Naive thymus-derived CD4-positive, alpha-beta T cell (primary cell): ENCODE data around the gene GLIS1. TPM values are rescaled to one million over a fixed set of nuclear protein-coding genes. Genes with fewer than 3 reads are reported as not detected.

ENCODE experiments used
- ATAC-seq: fragments of 150-1000 bp; cut with Tn5 transposase; 2 replicates; pipeline ENCODE4 v1.10.0; 2021; ENCODE audit warnings: mild to moderate bottlenecking, moderate library complexity
- CTCF ChIA-PET: fragments of 350-600 bp; sonication (Branson Sonifier 250); formaldehyde crosslinking; loops from one replicate; lab custom pipeline; 2021; ENCODE audit warnings: antibody characterized with exemption; lab: Charles Lee
- POLR2A ChIA-PET: fragments of 350-600 bp; sonication (Branson Sonifier 250); formaldehyde crosslinking; loops from one replicate; lab custom pipeline; 2021; ENCODE audit warnings: antibody characterized with exemption, inconsistent platforms; lab: Charles Lee
- DNase-seq, 9 donors: peaks; one replicate each; pipeline versions ENCODE4 v3.0.0 to v3.0.0-alpha.2; 2020 to 2022; ENCODE audit warnings: mixed read lengths in 1 of 9
- H3K27ac ChIP-seq: one replicate; pipeline ENCODE4 v1.7.0; 2013; ENCODE audit warnings: mild to moderate bottlenecking, low read depth, low read length, moderate library complexity
- H3K27me3 ChIP-seq, 2 donors: one replicate each; pipeline ENCODE4 v1.7.0; 2013; ENCODE audit warnings: low read length in 2 of 2, mild to moderate bottlenecking in 2 of 2, moderate library complexity in 2 of 2; ENCODE audit not compliant: control insufficient read depth in 2 of 2, insufficient read depth in 2 of 2
- H3K36me3 ChIP-seq, 3 experiments: 1 replicate in 2 of 3; 2 replicates in 1 of 3; pipeline ENCODE4 v1.7.0; 2013; ENCODE audit warnings: low read length in 3 of 3, mild to moderate bottlenecking in 3 of 3, moderate library complexity in 1 of 3; ENCODE audit not compliant: insufficient read depth in 3 of 3, control insufficient read depth in 2 of 3
- H3K4me1 ChIP-seq, 2 donors: one replicate each; pipeline ENCODE4 v1.7.0; 2013; ENCODE audit warnings: low read length in 2 of 2, mild to moderate bottlenecking in 2 of 2, moderate library complexity in 1 of 2; ENCODE audit not compliant: control insufficient read depth in 2 of 2, insufficient read depth in 2 of 2
- H3K4me3 ChIP-seq: 2 replicates; pipeline ENCODE4 v1.7.0; 2013; ENCODE audit warnings: mild to moderate bottlenecking, low read length
- H3K9me3 ChIP-seq, 3 experiments: 1 replicate in 2 of 3; 2 replicates in 1 of 3; pipeline ENCODE4 v1.7.0; 2013; ENCODE audit warnings: low read length in 3 of 3; ENCODE audit not compliant: control insufficient read depth in 2 of 3
- H3K27ac Mint-ChIP-seq, 9 donors: one replicate each; pipeline ENCODE4 v1.8.0; 2020 to 2022; ENCODE audit warnings: mixed read lengths in 9 of 9, mild to moderate bottlenecking in 8 of 9, moderate library complexity in 5 of 9, inconsistent platforms in 2 of 9
- H3K27me3 Mint-ChIP-seq, 5 donors: one replicate each; pipeline ENCODE4 v1.8.0; 2021 to 2022; ENCODE audit warnings: mixed read lengths in 5 of 5, mild to moderate bottlenecking in 1 of 5
- H3K36me3 Mint-ChIP-seq, 5 donors: one replicate each; pipeline ENCODE4 v1.8.0; 2020 to 2022; ENCODE audit warnings: mixed read lengths in 5 of 5, mild to moderate bottlenecking in 3 of 5, inconsistent platforms in 1 of 5
- H3K4me1 Mint-ChIP-seq, 7 donors: one replicate each; pipeline ENCODE4 v1.8.0; 2020 to 2022; ENCODE audit warnings: mixed read lengths in 7 of 7, mild to moderate bottlenecking in 3 of 7, inconsistent platforms in 1 of 7
- H3K4me3 Mint-ChIP-seq, 10 donors: one replicate each; pipeline ENCODE4 v1.8.0; 2020 to 2022; ENCODE audit warnings: mild to moderate bottlenecking in 10 of 10, mixed read lengths in 10 of 10, moderate library complexity in 6 of 10, inconsistent platforms in 2 of 10
- H3K9me3 Mint-ChIP-seq, 11 donors: one replicate each; pipeline ENCODE4 v1.8.0; 2020 to 2022; ENCODE audit warnings: mixed read lengths in 11 of 11, mild to moderate bottlenecking in 4 of 11, inconsistent platforms in 1 of 11, moderate library complexity in 1 of 11
- intact Hi-C, 2 donors: fragments of 100-400 bp; cut with micrococcal nuclease; formaldehyde crosslinking; loops; one replicate each; pipeline ENCODE4 v1.15.1; 2023
- polyA plus RNA-seq, 2 donors: library from polyadenylated mRNA; unstranded; fragments of 300-500 nt; fragmentation: Illumina TruSeq; gene quantifications; one replicate each; pipeline ENCODE4 v1.2.3, GENCODE V29; 2021
- total RNA-seq, 6 experiments: library from RNA in 5 of 6; stranded (reverse) in 5 of 6; gene quantifications; 1 replicate in 5 of 6; 2 replicates in 1 of 6; pipeline ENCODE4 v1.2.3 and lab custom pipeline; 2021 to 2026

The GLIS1 gene
- total and polyA plus RNA-seq, 7 experiments from 2014 or later = not detected

DNA sequence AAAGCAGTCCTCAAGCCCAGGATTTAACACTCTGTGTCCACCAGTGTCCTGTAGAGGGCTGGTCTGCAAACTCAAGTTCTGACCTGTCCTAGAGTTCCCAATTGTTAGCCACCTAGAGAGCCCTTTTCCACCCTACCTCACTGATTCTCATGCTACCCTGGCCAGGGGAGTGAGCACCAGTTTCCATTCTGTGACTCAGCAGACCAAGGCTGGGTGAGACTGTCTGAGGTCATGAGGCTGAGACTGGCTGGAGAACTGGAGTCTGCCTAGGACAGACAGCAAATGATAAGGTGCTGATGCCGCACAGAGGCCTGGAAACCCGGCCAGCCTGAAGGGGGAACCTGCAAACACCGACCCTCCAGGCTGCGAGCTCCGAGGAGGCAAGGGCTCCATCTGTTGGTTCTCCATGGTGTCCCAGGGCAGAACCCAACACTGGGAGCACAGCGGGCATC is 13.7 kb downstream of the GLIS1 start:
- H3K27ac Mint-ChIP-seq = no peak overlapping the region
- peaks cover 0 to 15% (median 0%) of the 10 kb centered on the region in 5 donors for H3K27me3 Mint-ChIP-seq
- H3K36me3 Mint-ChIP-seq = no peaks in the 10 kb centered on the region
- Histone ChIP-seq H3K4me3 (no peak overlapping the region), H3K9me3 (no peaks in the 10 kb centered on the region), H3K27me3 (no peaks in the 10 kb centered on the region), H3K27ac (no peak overlapping the region), H3K36me3 (no peaks in the 10 kb centered on the region), H3K4me1 (no peaks in the 10 kb centered on the region)
- H3K4me1 Mint-ChIP-seq = peaks cover 0 to 1% (median 0%) of the 10 kb centered on the region in 7 donors
- intact Hi-C loops = no loop called here
- ATAC-seq = no peak
- H3K9me3 Mint-ChIP-seq = no peaks in the 10 kb centered on the region
- no peak overlapping the region for H3K4me3 Mint-ChIP-seq
- ChIA-PET CTCF (no interaction called here), POLR2A (no interaction called here)
- DNase-seq = no peak

GRCh38 chr1:53722025-53722424 is 16.9 kb downstream of the GLIS1 start:
- POLR2A ChIA-PET = interaction anchor here (0.6 kb wide), 1 partner anchor 527 kb away, joined by 3 read pairs; no protein-coding TSS in a partner anchor
- Mint-ChIP-seq H3K4me3 (no peak overlapping the region), H3K9me3 (no peaks in the 10 kb centered on the region), H3K27ac (no peak overlapping the region), H3K27me3 (peaks cover 4 to 8% (median 7%) of the 10 kb centered on the region in 5 donors), H3K4me1 (no peaks in the 10 kb centered on the region), H3K36me3 (no peaks in the 10 kb centered on the region)
- no peaks in the 10 kb centered on the region for H3K4me1 ChIP-seq
- no peaks in the 10 kb centered on the region for H3K36me3 ChIP-seq
- H3K27ac ChIP-seq = no peak overlapping the region
- H3K9me3 ChIP-seq = no peaks in the 10 kb centered on the region
- DNase-seq (no peak), ATAC-seq (no peak)
- no peaks in the 10 kb centered on the region for H3K27me3 ChIP-seq
- intact Hi-C loops = no loop called here
- no peak overlapping the region for H3K4me3 ChIP-seq
- CTCF ChIA-PET = no interaction called here

DNA sequence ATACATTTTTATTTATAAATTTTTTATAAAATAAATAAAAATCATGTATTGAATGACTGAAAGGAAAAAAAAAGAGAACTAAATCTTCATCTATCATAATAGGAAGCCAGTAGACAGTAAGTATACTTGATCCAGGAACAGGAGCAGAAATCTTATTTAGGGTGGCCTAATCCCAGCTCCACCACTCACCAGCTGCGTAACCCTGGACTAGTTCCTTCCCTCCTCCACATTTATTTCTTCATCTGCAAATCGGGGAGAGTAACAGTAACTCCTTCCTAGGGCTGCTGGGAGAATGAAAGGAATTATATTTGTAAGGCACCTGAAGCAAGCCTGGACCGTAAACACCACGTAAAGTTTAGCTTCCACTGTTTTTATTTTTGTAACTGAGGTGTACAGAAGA is 17.9 kb downstream of the GLIS1 start:
- Mint-ChIP-seq H3K27me3 (peaks cover 3 to 8% (median 7%) of the 10 kb centered on the region in 5 donors), H3K9me3 (no peaks in the 10 kb centered on the region), H3K36me3 (no peaks in the 10 kb centered on the region), H3K27ac (no peak overlapping the region), H3K4me1 (no peaks in the 10 kb centered on the region), H3K4me3 (no peak overlapping the region)
- no peaks in the 10 kb centered on the region for H3K27me3 ChIP-seq
- H3K4me1 ChIP-seq = no peaks in the 10 kb centered on the region
- intact Hi-C loops = no loop called here
- H3K27ac ChIP-seq = no peak overlapping the region
- H3K4me3 ChIP-seq = no peak overlapping the region
- CTCF ChIA-PET = no interaction called here
- H3K36me3 ChIP-seq = no peaks in the 10 kb centered on the region
- ATAC-seq = no peak
- POLR2A ChIA-PET = no interaction called here
- H3K9me3 ChIP-seq = no peaks in the 10 kb centered on the region
- no peak for DNase-seq

DNA sequence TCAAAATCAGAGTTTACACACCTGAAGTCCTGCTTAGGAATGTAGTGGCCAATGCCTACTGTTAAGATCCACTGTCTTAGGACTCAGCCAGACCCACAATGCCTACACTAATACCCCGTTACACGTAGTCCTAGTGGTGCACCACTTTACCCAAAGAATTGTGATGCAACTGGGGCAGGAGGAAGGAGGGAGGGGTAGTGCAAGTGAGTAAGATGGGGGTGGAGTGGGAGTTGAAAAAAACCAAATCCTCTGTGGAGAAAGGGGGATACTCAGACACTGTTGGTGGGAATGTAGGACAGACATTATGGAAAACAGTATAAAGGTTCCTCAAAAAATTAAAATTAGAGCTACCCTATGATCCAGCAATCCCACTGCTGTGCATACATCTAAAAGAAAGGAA is 19.5 kb downstream of the GLIS1 start:
- intact Hi-C loops = no loop called here
- H3K36me3 Mint-ChIP-seq = no peaks in the 10 kb centered on the region
- ATAC-seq = no peak
- no peak for DNase-seq
- Histone ChIP-seq H3K9me3 (no peaks in the 10 kb centered on the region), H3K4me1 (no peaks in the 10 kb centered on the region), H3K27me3 (no peaks in the 10 kb centered on the region), H3K27ac (no peak overlapping the region), H3K36me3 (no peaks in the 10 kb centered on the region), H3K4me3 (no peak overlapping the region)
- ChIA-PET CTCF (no interaction called here), POLR2A (no interaction called here)
- H3K27ac Mint-ChIP-seq = no peak overlapping the region
- peaks cover 0 to 8% (median 7%) of the 10 kb centered on the region in 5 donors for H3K27me3 Mint-ChIP-seq
- H3K4me1 Mint-ChIP-seq = no peaks in the 10 kb centered on the region
- no peaks in the 10 kb centered on the region for H3K9me3 Mint-ChIP-seq
- no peak overlapping the region for H3K4me3 Mint-ChIP-seq

- H3K4me3 Mint-ChIP-seq = no peak overlapping the region
- no peaks in the 10 kb centered on the region for H3K36me3 Mint-ChIP-seq
- ChIA-PET CTCF (no interaction called here), POLR2A (no interaction called here)
- intact Hi-C loops = no loop called here
- Histone ChIP-seq H3K27me3 (no peaks in the 10 kb centered on the region), H3K9me3 (no peaks in the 10 kb centered on the region), H3K4me3 (no peak overlapping the region), H3K27ac (no peak overlapping the region), H3K36me3 (no peaks in the 10 kb centered on the region), H3K4me1 (no peaks in the 10 kb centered on the region)
- no peak for DNase-seq
- no peak for ATAC-seq
- H3K9me3 Mint-ChIP-seq = no peaks in the 10 kb centered on the region
- no peaks in the 10 kb centered on the region for H3K4me1 Mint-ChIP-seq
- no peak overlapping the region for H3K27ac Mint-ChIP-seq
- H3K27me3 Mint-ChIP-seq = peaks cover 2 to 12% (median 7%) of the 10 kb centered on the region in 5 donors
Observed at GRCh38 chr1:53718443-53718842, 20.5 kb downstream of the GLIS1 start.

- Mint-ChIP-seq H3K9me3 (no peaks in the 10 kb centered on the region), H3K27me3 (peaks cover 5 to 12% (median 7%) of the 10 kb centered on the region in 5 donors), H3K36me3 (no peaks in the 10 kb centered on the region), H3K4me3 (no peak overlapping the region), H3K27ac (no peak overlapping the region), H3K4me1 (peaks cover 0 to 1% (median 0%) of the 10 kb centered on the region in 7 donors)
- no peaks in the 10 kb centered on the region for H3K9me3 ChIP-seq
- no peaks in the 10 kb centered on the region for H3K4me1 ChIP-seq
- no peak overlapping the region for H3K4me3 ChIP-seq
- DNase-seq = no peak
- intact Hi-C loops = no loop called here
- no peak for ATAC-seq
- H3K27ac ChIP-seq = no peak overlapping the region
- POLR2A ChIA-PET = no interaction called here
- no peaks in the 10 kb centered on the region for H3K27me3 ChIP-seq
- CTCF ChIA-PET = no interaction called here
- no peaks in the 10 kb centered on the region for H3K36me3 ChIP-seq
Observed at GRCh38 chr1:53717025-53717804, 21.7 kb downstream of the GLIS1 start.

GRCh38 chr1:53716150-53716549 is 22.8 kb downstream of the GLIS1 start:
- H3K27ac ChIP-seq = no peak overlapping the region
- ATAC-seq (no peak), DNase-seq (no peak)
- POLR2A ChIA-PET = no interaction called here
- intact Hi-C loops = no loop called here
- H3K27me3 Mint-ChIP-seq = peaks cover 5 to 12% (median 7%) of the 10 kb centered on the region in 5 donors
- H3K27me3 ChIP-seq = no peaks in the 10 kb centered on the region
- no peak overlapping the region for H3K4me3 ChIP-seq
- no peaks in the 10 kb centered on the region for H3K9me3 Mint-ChIP-seq
- H3K4me3 Mint-ChIP-seq = no peak overlapping the region
- no peak overlapping the region for H3K27ac Mint-ChIP-seq
- no peaks in the 10 kb centered on the region for H3K4me1 ChIP-seq
- H3K36me3 Mint-ChIP-seq = no peaks in the 10 kb centered on the region
- H3K4me1 Mint-ChIP-seq = peaks cover 0 to 1% (median 0%) of the 10 kb centered on the region in 7 donors
- no peaks in the 10 kb centered on the region for H3K9me3 ChIP-seq
- CTCF ChIA-PET = no interaction called here
- H3K36me3 ChIP-seq = no peaks in the 10 kb centered on the region
